SK-N-SH treated with all-trans-retinoic acid at 6 μM for 48 hours (cell line): ENCODE data around the gene JARID2.

Experiments used
- CREB5 ChIP-seq: fragments of 250-450 bp; sonication (Bioruptor Pico); IDR thresholded peaks from 2 replicates; pipeline ENCODE4 v1.5.1; 2020; ENCODE audit warnings: low read depth, mild to moderate bottlenecking, moderate library complexity
- ESRRG ChIP-seq: fragments of 250-450 bp; sonication (Bioruptor Pico); IDR thresholded peaks from 2 replicates; pipeline ENCODE4 v1.6.1; 2021; ENCODE audit warnings: mild to moderate bottlenecking
- PPARA ChIP-seq: fragments of 250-450 bp; sonication (Bioruptor Pico); IDR thresholded peaks from 2 replicates; pipeline ENCODE4 v1.5.0; 2020; ENCODE audit warnings: mild to moderate bottlenecking, borderline replicate concordance
- RARB ChIP-seq: fragments of 250-450 bp; sonication (Bioruptor Pico); IDR thresholded peaks from 2 replicates; pipeline ENCODE4 v1.8.0; 2021; ENCODE audit warnings: mild to moderate bottlenecking, moderate library complexity
- SNAI2 ChIP-seq: fragments of 250-450 bp; sonication (Bioruptor Pico); IDR thresholded peaks from 2 replicates; pipeline ENCODE4 v1.5.0; 2020; ENCODE audit warnings: mild to moderate bottlenecking, moderate library complexity
- TCF4 ChIP-seq: fragments of 250-450 bp; sonication (Bioruptor Pico); IDR thresholded peaks from 2 replicates; pipeline ENCODE4 v1.8.0; 2021; ENCODE audit warnings: mild to moderate bottlenecking, moderate library complexity, borderline replicate concordance
- ZC3H10 ChIP-seq: fragments of 250-450 bp; sonication (Bioruptor Pico); IDR thresholded peaks from 2 replicates; pipeline ENCODE4 v1.5.1; 2021; ENCODE audit warnings: mild to moderate bottlenecking, moderate library complexity
- ZFP3 ChIP-seq: fragments of 250-450 bp; sonication (Bioruptor Pico); IDR thresholded peaks from 2 replicates; pipeline ENCODE4 v1.5.0; 2020; ENCODE audit warnings: mild to moderate bottlenecking, moderate library complexity
- ZFP30 ChIP-seq: fragments of 450-650 bp; formaldehyde crosslinking; IDR thresholded peaks from 2 replicates; pipeline ENCODE4 v1.5.0; 2022; ENCODE audit warnings: mild to moderate bottlenecking, moderate library complexity

GRCh38 chr6:15536198-15536955 is 290.5 kb downstream of the JARID2 start:
- TF ChIP-seq ZFP3: no peak
- TF ChIP-seq ESRRG (CRISPR knock-in tag): no peak
- no peak for TF ChIP-seq ZFP30 (CRISPR knock-in tag)
- no peak for TF ChIP-seq PPARA (CRISPR knock-in tag)
- TF ChIP-seq RARB (CRISPR knock-in tag): no peak
- no peak for TF ChIP-seq TCF4 (CRISPR knock-in tag)
- no peak for TF ChIP-seq ZC3H10
- TF ChIP-seq SNAI2 (CRISPR knock-in tag): no peak
- no peak for TF ChIP-seq CREB5
